HepG2 (cell line): Measurements from ENCODE around the gene PATL2. TPM values are rescaled to one million over a fixed set of nuclear protein-coding genes. Genes with fewer than 3 reads are reported as not detected.

ENCODE experiments used
- ARID2 ChIP-seq: sonication (generic); formaldehyde crosslinking; IDR thresholded peaks from 2 replicates; pipeline ENCODE4 v1.8.1; 2022; ENCODE audit warnings: mild to moderate bottlenecking, missing genetic modification reagents, borderline replicate concordance
- ATRX ChIP-seq: sonication (generic); formaldehyde crosslinking; IDR thresholded peaks from 2 replicates; pipeline ENCODE4 v1.4.0; 2020; ENCODE audit warnings: missing genetic modification reagents, borderline replicate concordance
- BRCA1 ChIP-seq: sonication (generic); formaldehyde crosslinking; IDR thresholded peaks from 2 replicates; pipeline ENCODE4 v1.4.0; 2020; ENCODE audit warnings: missing genetic modification reagents
- FOXO4 ChIP-seq: sonication (generic); formaldehyde crosslinking; conservative IDR thresholded peaks from 2 replicates; pipeline ENCODE4 v1.8.1; 2023; ENCODE audit warnings: missing genetic modification reagents
- IKZF4 ChIP-seq: sonication (generic); formaldehyde crosslinking; IDR thresholded peaks from 2 replicates; pipeline ENCODE4 v1.5.1; 2020; ENCODE audit warnings: borderline replicate concordance, mild to moderate bottlenecking, low read depth, missing genetic modification reagents; ENCODE audit errors: not compliant biosample characterization
- MYC ChIP-seq: sonication (generic); formaldehyde crosslinking; IDR thresholded peaks from 2 replicates; pipeline ENCODE4 v1.9.0; 2021; ENCODE audit warnings: missing genetic modification reagents, borderline replicate concordance
- NFYB ChIP-seq: sonication (generic); formaldehyde crosslinking; IDR thresholded peaks from 2 replicates; pipeline ENCODE4 v1.4.0; 2020; ENCODE audit warnings: missing genetic modification reagents
- TARDBP ChIP-seq: sonication (generic); formaldehyde crosslinking; IDR thresholded peaks from 2 replicates; pipeline ENCODE4 v1.8.0; 2022; ENCODE audit warnings: mild to moderate bottlenecking, missing genetic modification reagents
- XBP1 ChIP-seq: sonication (generic); formaldehyde crosslinking; IDR thresholded peaks from 2 replicates; pipeline ENCODE4 v1.5.0; 2020; ENCODE audit warnings: missing genetic modification reagents
- ZKSCAN1 ChIP-seq: fragments of 150-350 bp; IDR thresholded peaks from 2 replicates; pipeline ENCODE4 v1.6.1; 2014; ENCODE audit warnings: low read length
- ZNF121 ChIP-seq: sonication (generic); formaldehyde crosslinking; IDR thresholded peaks from 2 replicates; pipeline ENCODE4 v1.5.0; 2020; ENCODE audit warnings: mild to moderate bottlenecking, missing genetic modification reagents
- ZNF234 ChIP-seq: sonication (generic); formaldehyde crosslinking; conservative IDR thresholded peaks from 2 replicates; pipeline ENCODE4 v1.5.1; 2020; ENCODE audit warnings: mild to moderate bottlenecking, missing genetic modification reagents
- ZNF275 ChIP-seq: sonication (generic); formaldehyde crosslinking; IDR thresholded peaks from 2 replicates; pipeline ENCODE4 v1.8.0; 2022; ENCODE audit warnings: missing genetic modification reagents, mild to moderate bottlenecking, inconsistent platforms, borderline replicate concordance
- ZNF724P ChIP-seq: sonication (generic); formaldehyde crosslinking; IDR thresholded peaks from 2 replicates; pipeline ENCODE4 v1.8.0; 2022; ENCODE audit warnings: missing genetic modification reagents, borderline replicate concordance
- ZNF772 ChIP-seq: sonication (generic); formaldehyde crosslinking; IDR thresholded peaks from 2 replicates; pipeline ENCODE4 v1.5.0; 2020; ENCODE audit warnings: mild to moderate bottlenecking, missing genetic modification reagents
- ZNF850 ChIP-seq: sonication (generic); formaldehyde crosslinking; conservative IDR thresholded peaks from 2 replicates; pipeline ENCODE4 v1.9.0; 2021; ENCODE audit warnings: mild to moderate bottlenecking, missing genetic modification reagents
- ZXDC ChIP-seq: sonication (generic); formaldehyde crosslinking; IDR thresholded peaks from 2 replicates; pipeline ENCODE4 v1.5.0; 2020; ENCODE audit warnings: mild to moderate bottlenecking, missing genetic modification reagents
- polyA plus RNA-seq, 8 experiments: library from polyadenylated mRNA; depleted of rRNA in 3 of 8; stranded (reverse) in 7 of 8; unstranded in 1 of 8; fragments of >200 nt; fragmentation: Illumina TruSeq in 4 of 8; extraction: Trizol in 4 of 8; gene quantifications; 2 replicates each; pipeline versions ENCODE4 v1.2.1 to v1.2.3, GENCODE V29; 2011 to 2016; ENCODE audit warnings: low read depth in 4 of 8, missing spikeins in 1 of 8, mixed read lengths in 1 of 8; ENCODE audit not compliant: insufficient read depth in 1 of 8
- total RNA-seq, 5 experiments: library from RNA; depleted of rRNA; stranded (reverse); fragments of >200 nt; fragmentation: Illumina TruSeq; extraction: Trizol; gene quantifications; 2 replicates each; pipeline ENCODE4 v1.2.3, GENCODE V29; 2016; ENCODE audit warnings: low read depth in 1 of 5
- TF ChIP-seq, protein P1 (sequence below): sonication (generic); formaldehyde crosslinking; conservative IDR thresholded peaks from 2 replicates; pipeline ENCODE4 v1.8.0; 2022; ENCODE audit warnings: missing genetic modification reagents
- TF ChIP-seq, protein P2 (sequence below): fragments of 450-650 bp; IDR thresholded peaks from 2 replicates; pipeline ENCODE4 v1.6.1; 2016
- TF ChIP-seq, protein P3 (sequence below): IDR thresholded peaks from 2 replicates; pipeline ENCODE4 v1.6.1; 2012; ENCODE audit warnings: inconsistent platforms

Gene PATL2
- total and polyA plus RNA-seq, 2 of the 13 experiments (the other 11 are each of a cell fraction or from before 2014, with no cell fraction given): 0.15 to 0.53 TPM

- TF ChIP-seq MYC (CRISPR knock-in tag) (peak; percentile 90), IKZF4 (CRISPR knock-in tag) (peak; percentile 62), TARDBP (CRISPR knock-in tag) (peak; percentile 70), BRCA1 (CRISPR knock-in tag) (0 out of 2 replicates have a peak, but pooled peaks have one; percentile 39), ZNF275 (CRISPR knock-in tag) (peak; percentile 50; the same call in 1 of the 2 replicates), ZNF850 (no peak), FOXO4 (CRISPR knock-in tag) (peak; percentile 96), ATRX (no peak), ZNF234 (no peak; the same call in 1 of the 2 replicates), XBP1 (CRISPR knock-in tag) (no peak), ZKSCAN1 (no peak), ZXDC (CRISPR knock-in tag) (no peak; the same call in 1 of the 2 replicates), ZNF772 (CRISPR knock-in tag) (peak; percentile 86), ZNF121 (CRISPR knock-in tag) (0 out of 2 replicates have a peak, but pooled peaks have one; percentile 28), ARID2 (CRISPR knock-in tag) (no peak), ZNF724P (CRISPR knock-in tag) (peak; percentile 77), NFYB (CRISPR knock-in tag) (no peak)
- TF ChIP-seq, protein P1, sequence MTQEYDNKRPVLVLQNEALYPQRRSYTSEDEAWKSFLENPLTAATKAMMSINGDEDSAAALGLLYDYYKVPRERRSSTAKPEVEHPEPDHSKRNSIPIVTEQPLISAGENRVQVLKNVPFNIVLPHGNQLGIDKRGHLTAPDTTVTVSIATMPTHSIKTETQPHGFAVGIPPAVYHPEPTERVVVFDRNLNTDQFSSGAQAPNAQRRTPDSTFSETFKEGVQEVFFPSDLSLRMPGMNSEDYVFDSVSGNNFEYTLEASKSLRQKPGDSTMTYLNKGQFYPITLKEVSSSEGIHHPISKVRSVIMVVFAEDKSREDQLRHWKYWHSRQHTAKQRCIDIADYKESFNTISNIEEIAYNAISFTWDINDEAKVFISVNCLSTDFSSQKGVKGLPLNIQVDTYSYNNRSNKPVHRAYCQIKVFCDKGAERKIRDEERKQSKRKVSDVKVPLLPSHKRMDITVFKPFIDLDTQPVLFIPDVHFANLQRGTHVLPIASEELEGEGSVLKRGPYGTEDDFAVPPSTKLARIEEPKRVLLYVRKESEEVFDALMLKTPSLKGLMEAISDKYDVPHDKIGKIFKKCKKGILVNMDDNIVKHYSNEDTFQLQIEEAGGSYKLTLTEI: no peak
- TF ChIP-seq, protein P2, sequence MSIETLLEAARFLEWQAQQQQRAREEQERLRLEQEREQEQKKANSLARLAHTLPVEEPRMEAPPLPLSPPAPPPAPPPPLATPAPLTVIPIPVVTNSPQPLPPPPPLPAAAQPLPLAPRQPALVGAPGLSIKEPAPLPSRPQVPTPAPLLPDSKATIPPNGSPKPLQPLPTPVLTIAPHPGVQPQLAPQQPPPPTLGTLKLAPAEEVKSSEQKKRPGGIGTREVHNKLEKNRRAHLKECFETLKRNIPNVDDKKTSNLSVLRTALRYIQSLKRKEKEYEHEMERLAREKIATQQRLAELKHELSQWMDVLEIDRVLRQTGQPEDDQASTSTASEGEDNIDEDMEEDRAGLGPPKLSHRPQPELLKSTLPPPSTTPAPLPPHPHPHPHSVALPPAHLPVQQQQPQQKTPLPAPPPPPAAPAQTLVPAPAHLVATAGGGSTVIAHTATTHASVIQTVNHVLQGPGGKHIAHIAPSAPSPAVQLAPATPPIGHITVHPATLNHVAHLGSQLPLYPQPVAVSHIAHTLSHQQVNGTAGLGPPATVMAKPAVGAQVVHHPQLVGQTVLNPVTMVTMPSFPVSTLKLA: peak; percentile 40; the same call in 1 of the 2 replicates
- TF ChIP-seq, protein P3, sequence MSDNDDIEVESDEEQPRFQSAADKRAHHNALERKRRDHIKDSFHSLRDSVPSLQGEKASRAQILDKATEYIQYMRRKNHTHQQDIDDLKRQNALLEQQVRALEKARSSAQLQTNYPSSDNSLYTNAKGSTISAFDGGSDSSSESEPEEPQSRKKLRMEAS: peak; percentile 98
Observed at GRCh38 chr15:44663410-44664308, 47.5 kb downstream of the PATL2 start, which contains the start of gene SPG11 (continued).
